ENCODE results near the gene CCDC33. TPM values are rescaled to one million over a fixed set of nuclear protein-coding genes. Genes with fewer than 3 reads are reported as not detected.

The CCDC33 gene
- total and polyA plus RNA-seq, 10 of the 15 experiments (the other 5 are each of a cell fraction or from before 2014, with no cell fraction given) = 0.57 to 5.8 (median 4.3) TPM

DNA sequence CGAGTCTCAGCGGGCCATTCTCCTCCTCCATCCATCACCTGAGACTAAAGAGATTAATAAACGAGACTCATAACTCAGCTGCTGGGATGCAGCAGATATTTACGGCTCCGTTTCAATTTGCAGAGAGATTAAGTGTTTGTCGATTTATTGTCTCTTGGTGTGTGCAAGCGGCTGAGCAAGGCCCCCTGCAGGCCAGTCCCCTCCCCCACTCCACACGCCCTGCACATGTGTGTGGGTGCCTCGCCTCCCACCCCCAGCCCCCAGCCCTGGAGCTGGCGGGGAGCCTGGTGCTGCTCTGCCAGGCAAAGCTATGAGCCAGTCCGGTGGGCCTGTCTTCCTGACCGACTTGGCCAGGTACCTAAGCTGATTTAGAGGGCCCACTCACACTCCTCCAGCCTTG is 68.3 kb downstream of the CCDC33 start (continued):
- TF ChIP-seq BCLAF1 (IDR thresholded peaks at IDR 0.05) (no peak), NFYB (IDR thresholded peaks at IDR 0.05; ENCODE audit: insufficient read depth, low read depth, low read length) (no peak)

GRCh38 chr15:74305687-74306086 is 69.6 kb downstream of the CCDC33 start:
- CTCF ChIA-PET = interaction anchor here (0.5 kb wide), 1 partner anchor 162 kb away, joined by 3 read pairs; no protein-coding TSS in a partner anchor
- Histone ChIP-seq H3K4me1 (ENCODE audit: control insufficient read depth, insufficient read depth, low read length) (no peaks in the 10 kb centered on the region), H3K79me2 (ENCODE audit: control insufficient read depth, insufficient read depth, low read length) (no peaks in the 10 kb centered on the region), H3K27me3 (replicated peaks in 1 of 2; ENCODE audit: control insufficient read depth in 2 of 2, insufficient read depth in 2 of 2, low read length in 1 of 2) (peaks cover 2 to 10% of the 10 kb centered on the region in 2 experiments), H3K4me2 (ENCODE audit: control insufficient read depth, insufficient read depth) (no peak overlapping the region), H3K36me3 (ENCODE audit: control insufficient read depth in 2 of 2, insufficient read depth in 2 of 2, low read length in 1 of 2) (no peaks in the 10 kb centered on the region), H2AFZ (ENCODE audit: control insufficient read depth, low read depth, low read length) (no peak overlapping the region), H3K9ac (ENCODE audit: control insufficient read depth, insufficient read depth, low read length) (no peak overlapping the region), H3K9me3 (replicated peaks; ENCODE audit: control insufficient read depth, insufficient read depth, low read length) (no peaks in the 10 kb centered on the region), H4K20me1 (ENCODE audit: control insufficient read depth, insufficient read depth) (no peaks in the 10 kb centered on the region), H3K4me3 (no peak overlapping the region), H3K27ac (ENCODE audit: control insufficient read depth, insufficient read depth) (no peak overlapping the region)
- DNase-seq (ENCODE audit: low read depth, low spot score) (no peak), FAIRE-seq (no peak), ATAC-seq (no peak)
- SMC1A ChIA-PET (ENCODE audit: uncharacterized antibody, unreplicated experiment) = no interaction called here
- intact Hi-C loops (cut with micrococcal nuclease; ENCODE audit: unreplicated experiment) = loop anchor here (5.0 kb wide), 1 partner anchor 253 kb away; no protein-coding TSS in a partner anchor
- RAD21 ChIA-PET (ENCODE audit: unreplicated experiment) = no interaction called here
- POLR2A ChIA-PET = no interaction called here
- 18% methylated on average over 7 of the region's 7 CpGs for WGBS (ENCODE audit: insufficient coverage, insufficient replicate concordance, low lambda C conversion rate, missing lambda C conversion rate)
- in situ Hi-C loops (cut with MboI) = loop anchor here (5.0 to 10.0 kb wide), 2 partner anchors 183 to 341 kb away; no protein-coding TSS in a partner anchor
- BruUV-seq (replicated peaks) = no TSS peak
- TF ChIP-seq IKZF1 (conservative IDR thresholded peaks at IDR 0.05) (no peak), GATAD2B (conservative IDR thresholded peaks at IDR 0.05; ENCODE audit: low read depth) (no peak), MYB (IDR thresholded peaks at IDR 0.05; ENCODE audit: borderline replicate concordance, low read depth, low read length) (no peak), BCL3 (IDR thresholded peaks at IDR 0.05; ENCODE audit: borderline replicate concordance, insufficient read depth, low read depth, low read length, poor library complexity, severe bottlenecking) (no peak), MTA2 (IDR thresholded peaks at IDR 0.05; ENCODE audit: low read depth) (no peak), NFYB (IDR thresholded peaks at IDR 0.05; ENCODE audit: insufficient read depth, low read depth, low read length) (no peak), ESRRA (IDR thresholded peaks at IDR 0.05; ENCODE audit: low read length) (no peak), IRF5 (IDR thresholded peaks at IDR 0.05; ENCODE audit: borderline replicate concordance) (no peak), EP300 (IDR thresholded peaks at IDR 0.05; ENCODE audit: borderline replicate concordance in 1 of 2, control insufficient read depth in 1 of 2, low read depth in 2 of 2, low read length in 2 of 2) (no peak)
- TF ChIP-seq, protein P1, sequence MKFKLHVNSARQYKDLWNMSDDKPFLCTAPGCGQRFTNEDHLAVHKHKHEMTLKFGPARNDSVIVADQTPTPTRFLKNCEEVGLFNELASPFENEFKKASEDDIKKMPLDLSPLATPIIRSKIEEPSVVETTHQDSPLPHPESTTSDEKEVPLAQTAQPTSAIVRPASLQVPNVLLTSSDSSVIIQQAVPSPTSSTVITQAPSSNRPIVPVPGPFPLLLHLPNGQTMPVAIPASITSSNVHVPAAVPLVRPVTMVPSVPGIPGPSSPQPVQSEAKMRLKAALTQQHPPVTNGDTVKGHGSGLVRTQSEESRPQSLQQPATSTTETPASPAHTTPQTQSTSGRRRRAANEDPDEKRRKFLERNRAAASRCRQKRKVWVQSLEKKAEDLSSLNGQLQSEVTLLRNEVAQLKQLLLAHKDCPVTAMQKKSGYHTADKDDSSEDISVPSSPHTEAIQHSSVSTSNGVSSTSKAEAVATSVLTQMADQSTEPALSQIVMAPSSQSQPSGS (IDR thresholded peaks at IDR 0.05; ENCODE audit: low read length) = no peak
- TF ChIP-seq, protein P2, sequence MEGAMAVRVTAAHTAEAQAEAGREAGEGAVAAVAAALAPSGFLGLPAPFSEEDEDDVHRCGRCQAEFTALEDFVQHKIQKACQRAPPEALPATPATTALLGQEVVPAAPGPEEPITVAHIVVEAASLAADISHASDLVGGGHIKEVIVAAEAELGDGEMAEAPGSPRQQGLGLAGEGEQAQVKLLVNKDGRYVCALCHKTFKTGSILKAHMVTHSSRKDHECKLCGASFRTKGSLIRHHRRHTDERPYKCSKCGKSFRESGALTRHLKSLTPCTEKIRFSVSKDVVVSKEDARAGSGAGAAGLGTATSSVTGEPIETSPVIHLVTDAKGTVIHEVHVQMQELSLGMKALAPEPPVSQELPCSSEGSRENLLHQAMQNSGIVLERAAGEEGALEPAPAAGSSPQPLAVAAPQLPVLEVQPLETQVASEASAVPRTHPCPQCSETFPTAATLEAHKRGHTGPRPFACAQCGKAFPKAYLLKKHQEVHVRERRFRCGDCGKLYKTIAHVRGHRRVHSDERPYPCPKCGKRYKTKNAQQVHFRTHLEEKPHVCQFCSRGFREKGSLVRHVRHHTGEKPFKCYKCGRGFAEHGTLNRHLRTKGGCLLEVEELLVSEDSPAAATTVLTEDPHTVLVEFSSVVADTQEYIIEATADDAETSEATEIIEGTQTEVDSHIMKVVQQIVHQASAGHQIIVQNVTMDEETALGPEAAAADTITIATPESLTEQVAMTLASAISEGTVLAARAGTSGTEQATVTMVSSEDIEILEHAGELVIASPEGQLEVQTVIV (IDR thresholded peaks at IDR 0.05; ENCODE audit: borderline replicate concordance, partially characterized antibody) = no peak

All from GM12878 (cell line).